Measurements from ENCODE around the gene KLRC1.
"Not testable (repeated sequence)": the region's sequence is repeated elsewhere in the genome, so short reads cannot be mapped to it uniquely, and the experiment has no call there.

KLRC1 gene

GRCh38 chr12:10453156-10453555 lies at the start of gene KLRC1:
KLRC1 (minus strand) TSS chr12:10453377; CDS start chr12:10451156, 2,221 bp downstream.
- no peak for DNase-seq

- no peak for DNase-seq
Observed at GRCh38 chr12:10501030-10501429, 47.9 kb upstream of the KLRC1 start.

GRCh38 chr12:10498042-10498441 lies 44.9 kb upstream of the KLRC1 start:
- no peak for DNase-seq

GRCh38 chr12:10497602-10498001 lies 44.4 kb upstream of the KLRC1 start:
- DNase-seq: no peak

- DNase-seq: no peak
Observed at GRCh38 chr12:10491766-10492165, 38.6 kb upstream of the KLRC1 start.

- DNase-seq: not testable (repeated sequence)
Observed at GRCh38 chr12:10487328-10487727, 34.2 kb upstream of the KLRC1 start.

- DNase-seq: not testable (repeated sequence)
Observed at GRCh38 chr12:10481901-10482300, 28.7 kb upstream of the KLRC1 start.

GRCh38 chr12:10472808-10473207 lies 19.6 kb upstream of the KLRC1 start:
- not testable (repeated sequence) for DNase-seq

GRCh38 chr12:10469701-10470100 lies 16.5 kb upstream of the KLRC1 start:
- no peak for DNase-seq

- no peak for DNase-seq
Observed at GRCh38 chr12:10466311-10466710, 13.1 kb upstream of the KLRC1 start.

GRCh38 chr12:10457760-10458159 lies 4.6 kb upstream of the KLRC1 start:
- DNase-seq: no peak

GRCh38 chr12:10456856-10457255 lies 3.7 kb upstream of the KLRC1 start:
- DNase-seq: no peak

GRCh38 chr12:10455766-10456165 lies 2.6 kb upstream of the KLRC1 start:
- DNase-seq: no peak

GRCh38 chr12:10454531-10454930 lies 1.4 kb upstream of the KLRC1 start:
- no peak for DNase-seq

- peak; percentile 28 for DNase-seq
Observed at GRCh38 chr12:10448236-10448635, 4.9 kb downstream of the KLRC1 start.

- DNase-seq: peak; percentile 80
Observed at GRCh38 chr12:10446052-10446451, 7.1 kb downstream of the KLRC1 start.

GRCh38 chr12:10441144-10441543 lies 12.0 kb downstream of the KLRC1 start:
- DNase-seq: not testable (repeated sequence)

GRCh38 chr12:10439608-10440274 lies 13.4 kb downstream of the KLRC1 start:
- DNase-seq: not testable (repeated sequence)

GRCh38 chr12:10437601-10438000 lies 15.6 kb downstream of the KLRC1 start:
- DNase-seq: not testable (repeated sequence)

GRCh38 chr12:10435816-10436215 lies 17.4 kb downstream of the KLRC1 start, which contains the start of gene KLRC2:
KLRC2 (minus strand) TSS chr12:10436010; CDS start chr12:10435986, 24 bp downstream.
- peak; percentile 87 for DNase-seq

GRCh38 chr12:10430623-10431022 lies 22.6 kb downstream of the KLRC1 start:
- DNase-seq: peak; percentile 39

- not testable (repeated sequence) for DNase-seq
Observed at GRCh38 chr12:10425938-10426337, 27.2 kb downstream of the KLRC1 start.

GRCh38 chr12:10424260-10424899 lies 28.8 kb downstream of the KLRC1 start:
- not testable (repeated sequence) for DNase-seq

- not testable (repeated sequence) for DNase-seq
Observed at GRCh38 chr12:10422159-10422558, 31.0 kb downstream of the KLRC1 start.

Data from MV-4-11 (cell line).